B cell (primary cell): ENCODE measurements around the gene SORL1. TPM values are rescaled to one million over a fixed set of nuclear protein-coding genes. Genes with fewer than 3 reads are reported as not detected.

ENCODE experiments used
- ATAC-seq: fragments of 200-7000 bp; cut with Tn5 transposase; one replicate; pipeline ENCODE4 v1.10.0; 2021; ENCODE audit warnings: low read depth, mild to moderate bottlenecking, moderate number of reproducible peaks, moderate library complexity
- CTCF ChIA-PET: fragments of 350-600 bp; sonication (Branson Sonifier 250); formaldehyde crosslinking; loops from one replicate; lab custom pipeline; 2021; ENCODE audit warnings: antibody characterized with exemption, inconsistent platforms; lab: Charles Lee
- POLR2A ChIA-PET: fragments of 350-600 bp; sonication (Branson Sonifier 250); formaldehyde crosslinking; loops from one replicate; lab custom pipeline; 2021; ENCODE audit warnings: antibody characterized with exemption; lab: Charles Lee
- DNase-seq: peaks from one replicate; pipeline ENCODE4 v3.0.0; 2013
- H2AFZ ChIP-seq: 2 replicates; pipeline ENCODE4 v1.6.1; 2012; ENCODE audit warnings: mild to moderate bottlenecking, low read depth, low read length; ENCODE audit not compliant: insufficient read depth, poor library complexity, severe bottlenecking
- H3K27ac ChIP-seq, 2 donors: 1 replicate in 1 of 2; 2 replicates in 1 of 2; pipeline ENCODE4 v1.5.1; 2012 to 2013; ENCODE audit warnings: low read length in 2 of 2, mild to moderate bottlenecking in 2 of 2, moderate library complexity in 1 of 2
- H3K27me3 ChIP-seq, 4 experiments: fragments of 200-600 bp in 1 of 4; sonication (generic) in 1 of 4; replicated peaks in 1 of 4; 1 replicate in 2 of 4; 2 replicates in 2 of 4; pipeline versions ENCODE4 v1.6.1 to v1.7.0; 2013 to 2016; ENCODE audit warnings: low read length in 3 of 4, mild to moderate bottlenecking in 2 of 4, mixed read lengths in 1 of 4, moderate library complexity in 1 of 4; ENCODE audit not compliant: insufficient read depth in 4 of 4, control insufficient read depth in 3 of 4; ENCODE audit errors: control extremely low read depth in 1 of 4
- H3K36me3 ChIP-seq, 2 experiments: replicated peaks in 1 of 2; 1 replicate in 1 of 2; 2 replicates in 1 of 2; pipeline versions ENCODE4 v1.6.1 to v1.7.1; 2013; ENCODE audit warnings: low read length in 1 of 2; ENCODE audit not compliant: insufficient read depth in 2 of 2, control insufficient read depth in 1 of 2; ENCODE audit errors: control extremely low read depth in 1 of 2, extremely low read depth in 1 of 2
- H3K4me1 ChIP-seq, 2 donors: fragments of 200-600 bp in 1 of 2; sonication (generic) in 1 of 2; 1 replicate in 1 of 2; 2 replicates in 1 of 2; pipeline versions ENCODE4 v1.5.1 to v1.6.1; 2013 to 2017; ENCODE audit warnings: low read length in 2 of 2; ENCODE audit not compliant: control insufficient read depth in 2 of 2, insufficient read depth in 2 of 2
- H3K4me2 ChIP-seq: replicated peaks from 2 replicates; pipeline ENCODE3; 2012; ENCODE audit warnings: mild to moderate bottlenecking, low read depth, low read length; ENCODE audit not compliant: poor library complexity, severe bottlenecking
- H3K4me3 ChIP-seq, 5 experiments: fragments of 200-600 bp in 1 of 5; sonication (generic) in 1 of 5; 1 replicate in 3 of 5; 2 replicates in 2 of 5; pipeline versions ENCODE4 v1.5.1 to v1.7.0; 2011 to 2016; ENCODE audit warnings: low read length in 4 of 5, mild to moderate bottlenecking in 4 of 5, low read depth in 2 of 5, control low read depth in 1 of 5, moderate library complexity in 1 of 5; ENCODE audit not compliant: insufficient read depth in 1 of 5; ENCODE audit errors: control extremely low read depth in 1 of 5, extremely low read depth in 1 of 5
- H3K79me2 ChIP-seq: fragments of 200-600 bp; sonication (generic); one replicate; pipeline ENCODE4 v1.6.0; 2016; ENCODE audit warnings: low read length; ENCODE audit not compliant: control insufficient read depth, insufficient read depth
- H3K9ac ChIP-seq: fragments of 200-600 bp; sonication (generic); 2 replicates; pipeline ENCODE4 v1.6.1; 2017; ENCODE audit warnings: mild to moderate bottlenecking, low read length, moderate library complexity
- H3K9me3 ChIP-seq, 3 donors: one replicate each; pipeline versions ENCODE4 v1.6.1 to v1.7.1; 2013; ENCODE audit warnings: low read length in 2 of 3; ENCODE audit not compliant: control insufficient read depth in 2 of 3, insufficient read depth in 1 of 3; ENCODE audit errors: control extremely low read depth in 1 of 3
- H4K20me1 ChIP-seq: 2 replicates; pipeline ENCODE4 v1.6.0; 2012; ENCODE audit warnings: mild to moderate bottlenecking, low read length; ENCODE audit not compliant: insufficient read depth, control insufficient read depth, poor library complexity, severe bottlenecking
- H3K27ac Mint-ChIP-seq: one replicate; pipeline ENCODE4 v1.8.0; 2021; ENCODE audit warnings: mixed read lengths
- H3K27me3 Mint-ChIP-seq: one replicate; pipeline ENCODE4 v1.8.0; 2021; ENCODE audit warnings: mixed read lengths
- H3K4me1 Mint-ChIP-seq: one replicate; pipeline ENCODE4 v1.8.0; 2021; ENCODE audit warnings: mixed read lengths
- H3K4me3 Mint-ChIP-seq: one replicate; pipeline ENCODE4 v1.8.0; 2021; ENCODE audit warnings: mixed read lengths
- H3K9me3 Mint-ChIP-seq: one replicate; pipeline ENCODE4 v1.8.0; 2022; ENCODE audit warnings: mixed read lengths; ENCODE audit not compliant: insufficient read depth
- EZH2 ChIP-seq: IDR thresholded peaks from 2 replicates; pipeline ENCODE4 v1.6.1; 2012; ENCODE audit warnings: borderline replicate concordance, low read depth, mild to moderate bottlenecking, moderate library complexity, low read length; ENCODE audit not compliant: insufficient read depth, poor library complexity, severe bottlenecking
- WGBS: methylation state at CpG from one replicate; pipeline ENCODE4 v1.1.5; 2013; ENCODE audit warnings: missing lambda C conversion rate; ENCODE audit not compliant: insufficient coverage; 5-methylcytosine and 5-hydroxymethylcytosine counted together
- intact Hi-C: fragments of 100-400 bp; cut with micrococcal nuclease; formaldehyde crosslinking; loops from one replicate; pipeline ENCODE4 v1.10.0; 2022
- polyA plus RNA-seq: library from polyadenylated mRNA; depleted of rRNA; stranded (reverse); fragments of >200 nt; gene quantifications from 2 replicates; pipeline ENCODE4 v1.2.3, GENCODE V29; 2012
- total RNA-seq, 2 donors: library from RNA; stranded (reverse); fragments of 120-200 nt in 1 of 2; gene quantifications; 1 replicate in 1 of 2; 2 replicates in 1 of 2; pipeline versions ENCODE4 v1.2.3 to v1.2.4, GENCODE V29; 2013 to 2022
- TF ChIP-seq, protein P1 (sequence below): fragments of 200-600 bp; IDR thresholded peaks from one replicate; pipeline ENCODE4 v1.8.0; 2022; ENCODE audit warnings: antibody characterized with exemption, mild to moderate bottlenecking

SORL1 gene
- total and polyA plus RNA-seq, 2 donors (not counting 1 experiment from before 2014, with no cell fraction given): 13.0 to 396 TPM

DNA sequence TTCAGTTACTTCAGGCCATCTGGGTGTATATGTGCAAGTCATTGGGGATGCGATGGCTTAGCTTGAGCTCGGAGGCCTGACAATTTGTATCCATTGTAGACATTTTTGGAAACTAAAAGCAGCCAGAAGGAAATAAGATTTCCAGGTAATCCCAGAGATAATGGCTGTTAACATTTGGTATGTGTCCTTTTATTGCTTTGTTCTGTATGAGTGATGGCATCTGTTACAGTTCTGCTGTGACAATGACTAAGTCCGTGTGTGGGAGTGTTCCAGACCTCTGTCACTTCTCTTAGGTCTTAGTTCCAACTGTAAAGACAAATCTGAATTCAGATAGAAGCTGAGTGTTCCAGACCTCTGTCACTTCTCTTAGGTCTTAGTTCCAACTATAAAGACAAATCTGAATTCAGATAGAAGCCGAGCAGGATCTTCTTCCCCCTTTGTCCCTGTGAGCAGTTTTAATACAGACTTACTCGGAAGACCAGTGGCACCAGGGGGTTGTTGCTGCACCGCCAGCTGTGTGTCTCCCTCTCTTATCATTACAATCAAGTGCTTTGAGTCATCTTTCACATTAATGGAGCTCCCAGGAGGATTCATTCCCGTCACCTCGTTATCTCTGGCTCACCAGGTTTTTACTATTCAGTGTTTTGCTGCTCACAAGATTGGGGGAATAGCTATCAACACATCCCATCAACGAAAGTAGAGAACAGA, 191.5 kb downstream of the SORL1 start:
- TF ChIP-seq EZH2: no peak
- TF ChIP-seq, protein P1, sequence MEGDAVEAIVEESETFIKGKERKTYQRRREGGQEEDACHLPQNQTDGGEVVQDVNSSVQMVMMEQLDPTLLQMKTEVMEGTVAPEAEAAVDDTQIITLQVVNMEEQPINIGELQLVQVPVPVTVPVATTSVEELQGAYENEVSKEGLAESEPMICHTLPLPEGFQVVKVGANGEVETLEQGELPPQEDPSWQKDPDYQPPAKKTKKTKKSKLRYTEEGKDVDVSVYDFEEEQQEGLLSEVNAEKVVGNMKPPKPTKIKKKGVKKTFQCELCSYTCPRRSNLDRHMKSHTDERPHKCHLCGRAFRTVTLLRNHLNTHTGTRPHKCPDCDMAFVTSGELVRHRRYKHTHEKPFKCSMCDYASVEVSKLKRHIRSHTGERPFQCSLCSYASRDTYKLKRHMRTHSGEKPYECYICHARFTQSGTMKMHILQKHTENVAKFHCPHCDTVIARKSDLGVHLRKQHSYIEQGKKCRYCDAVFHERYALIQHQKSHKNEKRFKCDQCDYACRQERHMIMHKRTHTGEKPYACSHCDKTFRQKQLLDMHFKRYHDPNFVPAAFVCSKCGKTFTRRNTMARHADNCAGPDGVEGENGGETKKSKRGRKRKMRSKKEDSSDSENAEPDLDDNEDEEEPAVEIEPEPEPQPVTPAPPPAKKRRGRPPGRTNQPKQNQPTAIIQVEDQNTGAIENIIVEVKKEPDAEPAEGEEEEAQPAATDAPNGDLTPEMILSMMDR: no peak
- Mint-ChIP-seq H3K27me3 (peaks cover 2% of the 10 kb centered on the region), H3K27ac (no peak overlapping the region), H3K4me1 (no peaks in the 10 kb centered on the region), H3K4me3 (no peak overlapping the region), H3K9me3 (no peaks in the 10 kb centered on the region)
- no peak overlapping the region for H3K27ac ChIP-seq
- H3K79me2 ChIP-seq: no peaks in the 10 kb centered on the region
- H3K36me3 ChIP-seq: no peaks in the 10 kb centered on the region
- no peaks in the 10 kb centered on the region for H3K4me1 ChIP-seq
- ATAC-seq (no peak), DNase-seq (no peak)
- ChIA-PET CTCF (interaction anchor here (1.3 to 2.7 kb wide), 2 partner anchors 9 to 12 kb away, joined by 4 to 16 read pairs; no protein-coding TSS in a partner anchor), POLR2A (no interaction called here)
- no peak overlapping the region for H2AFZ ChIP-seq
- H3K4me3 ChIP-seq: no peak overlapping the region
- whole genome bisulfite sequencing: 93% methylated on average over 7 of the region's 9 CpGs
- no peak overlapping the region for H3K9ac ChIP-seq
- intact Hi-C loops: no loop called here
- H3K27me3 ChIP-seq: no peaks in the 10 kb centered on the region
- H4K20me1 ChIP-seq: no peaks in the 10 kb centered on the region
- H3K4me2 ChIP-seq: no peak overlapping the region
- H3K9me3 ChIP-seq: no peaks in the 10 kb centered on the region

DNA sequence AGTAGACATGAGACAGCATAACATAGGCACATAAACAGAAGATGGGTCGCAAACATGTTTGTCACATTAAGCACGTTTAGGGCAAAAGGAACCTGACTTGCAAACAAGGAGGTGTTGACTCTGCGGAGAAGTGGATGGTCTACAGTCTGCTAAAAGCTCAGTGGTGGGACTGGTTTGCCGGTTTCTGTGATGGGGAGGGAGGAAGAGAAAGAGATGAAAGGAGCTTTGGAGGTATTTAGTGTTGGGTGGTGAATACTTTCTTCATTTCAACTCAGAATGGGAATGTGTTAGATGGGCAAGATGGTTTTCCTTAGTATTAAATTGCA, 192.0 kb downstream of the SORL1 start:
- Histone ChIP-seq H4K20me1 (no peaks in the 10 kb centered on the region), H3K79me2 (no peaks in the 10 kb centered on the region), H3K27ac (no peak overlapping the region), H3K4me1 (no peaks in the 10 kb centered on the region), H2AFZ (no peak overlapping the region), H3K4me3 (no peak overlapping the region), H3K4me2 (no peak overlapping the region), H3K36me3 (no peaks in the 10 kb centered on the region), H3K9ac (no peak overlapping the region), H3K27me3 (no peaks in the 10 kb centered on the region), H3K9me3 (no peaks in the 10 kb centered on the region)
- Mint-ChIP-seq H3K9me3 (no peaks in the 10 kb centered on the region), H3K4me3 (no peak overlapping the region), H3K27ac (no peak overlapping the region), H3K4me1 (no peaks in the 10 kb centered on the region), H3K27me3 (peaks cover 4% of the 10 kb centered on the region)
- TF ChIP-seq, protein P1: no peak
- no peak for TF ChIP-seq EZH2
- ATAC-seq: no peak
- no peak for DNase-seq
- CTCF ChIA-PET: interaction anchor here (0.6 to 2.7 kb wide), 4 partner anchors 9 to 433 kb away, joined by 3 to 16 read pairs (median 4); no protein-coding TSS in a partner anchor
- POLR2A ChIA-PET: no interaction called here
- intact Hi-C loops: no loop called here
- 78% methylated on average over 4 of the region's 4 CpGs for WGBS
